GM19324 (cell line): ENCODE results near the gene PRR22.

Experiments used
- ATAC-seq: cut with Tn5 transposase; IDR thresholded peaks from one replicate; pipeline ENCODE4 v1.9.1; 2021; ENCODE audit warnings: mild to moderate bottlenecking, moderate library complexity; ENCODE audit not compliant: unreplicated experiment, low FRiP score

PRR22 gene

GRCh38 chr19:5814852-5815246, 30.3 kb upstream of the PRR22 start:
- ATAC-seq: no peak

DNA sequence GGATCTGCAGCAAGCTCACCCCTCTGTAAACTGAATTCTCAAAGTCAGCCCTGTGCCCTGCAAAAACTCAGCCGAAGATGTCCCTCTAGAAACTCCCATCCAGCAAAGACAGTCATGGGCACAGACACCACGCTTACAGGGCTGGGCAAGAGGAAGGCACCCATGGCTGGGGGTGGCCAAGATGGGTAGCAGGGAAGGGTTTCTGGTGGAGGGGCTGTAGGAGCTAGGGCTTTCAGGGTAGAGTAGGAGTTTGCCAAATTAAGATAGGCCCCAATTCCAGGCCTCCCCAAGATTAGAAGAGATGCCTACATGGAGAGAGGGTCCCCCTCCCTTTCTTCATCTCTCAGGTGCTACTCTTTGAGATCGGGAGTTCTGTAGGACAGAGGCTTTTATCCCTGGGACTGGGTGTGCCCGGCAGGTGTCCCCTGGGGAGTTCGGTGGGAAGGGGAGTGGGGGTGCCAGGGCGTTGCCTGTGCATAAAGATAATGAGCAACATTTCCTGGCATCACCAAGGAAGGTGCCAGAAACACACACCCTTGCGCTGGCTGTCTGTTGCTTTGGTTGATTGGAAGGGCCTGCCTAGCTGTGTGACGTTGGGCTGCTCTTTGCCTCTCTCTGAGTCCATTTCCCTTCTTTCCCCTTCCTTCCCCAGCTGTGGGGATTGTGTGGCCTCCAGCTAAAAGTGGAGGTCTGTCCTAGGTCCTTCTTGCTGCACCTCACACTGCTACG, 29.7 kb upstream of the PRR22 start:
- no peak for ATAC-seq

DNA sequence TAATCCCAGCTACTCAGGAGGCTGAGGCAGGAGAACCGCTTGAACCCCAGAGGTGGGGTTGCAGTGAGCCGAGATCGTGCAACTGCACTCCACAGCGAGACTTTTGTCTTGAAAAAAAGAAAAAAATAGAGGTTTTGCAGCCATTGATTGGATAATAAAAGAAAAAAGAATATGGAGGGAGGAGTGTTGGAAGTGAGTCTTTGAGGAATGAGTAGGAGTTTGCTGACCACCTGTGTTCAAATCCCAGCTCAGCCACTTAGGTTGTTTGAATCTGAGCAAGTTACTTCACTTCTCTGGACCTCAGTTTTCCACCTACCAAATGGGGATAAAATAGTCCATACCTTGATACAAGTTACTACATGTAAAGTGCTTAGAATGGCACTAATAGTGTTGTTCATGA, 26.6 kb upstream of the PRR22 start:
- ATAC-seq: no peak

- ATAC-seq: no peak
These were observed 24.9 kb upstream of the PRR22 start for GRCh38 chr19:5809469-5809868.

DNA sequence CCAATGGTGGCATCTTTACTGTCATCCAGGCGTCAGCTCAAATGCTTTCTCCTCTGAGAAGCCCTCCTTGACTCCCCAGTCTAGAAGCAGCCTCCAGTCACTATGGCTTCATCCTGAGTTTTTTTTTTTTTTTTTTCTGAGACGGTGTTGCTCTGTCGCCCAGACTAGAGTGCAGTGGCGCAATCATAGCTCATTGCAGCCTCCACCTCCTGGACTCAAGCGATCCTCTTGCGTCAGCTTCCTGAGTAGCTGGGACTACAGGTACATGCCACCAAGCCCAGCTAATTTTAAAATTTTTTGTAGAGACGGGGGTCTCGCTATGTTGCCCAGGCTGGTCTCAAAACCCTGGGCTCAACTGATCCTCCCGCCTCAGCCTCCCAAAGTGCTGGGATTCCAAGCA, 24.5 kb upstream of the PRR22 start:
- no peak for ATAC-seq

DNA sequence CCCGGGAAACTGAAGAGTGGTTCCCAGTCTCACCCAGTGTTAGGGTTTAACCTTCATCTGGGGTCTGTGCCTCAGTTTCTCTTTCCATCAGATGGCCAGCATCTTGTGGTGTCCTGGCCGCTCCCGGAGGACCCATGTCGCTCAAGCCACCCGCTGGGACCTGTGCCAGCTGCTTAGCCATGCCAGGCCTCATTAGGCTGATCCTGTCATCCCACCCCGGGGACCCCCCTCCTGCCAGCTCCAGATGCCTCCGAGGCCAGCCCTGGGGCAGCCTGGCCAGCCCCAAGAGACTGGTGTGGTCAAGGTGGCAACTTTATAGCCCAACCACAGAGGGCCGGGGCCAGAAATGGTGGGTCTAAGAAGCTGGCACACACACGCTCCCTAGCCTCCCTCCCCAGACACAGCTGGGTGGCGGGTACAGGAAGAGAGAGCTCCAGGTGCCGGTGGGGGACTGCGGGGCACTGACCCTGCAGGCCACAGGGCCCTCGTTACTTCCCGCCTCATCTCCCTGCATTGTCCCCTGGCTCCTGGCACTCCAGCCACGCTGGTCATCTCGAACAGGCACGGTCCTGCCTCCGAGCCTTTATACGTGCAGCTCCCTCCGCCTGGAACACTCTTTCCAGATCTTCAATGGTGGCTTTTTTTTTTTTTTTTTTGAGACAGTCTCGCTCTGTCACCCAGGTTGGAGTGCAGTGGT, 23.7 kb upstream of the PRR22 start:
- ATAC-seq: no peak

GRCh38 chr19:5806905-5807304, 22.4 kb upstream of the PRR22 start:
- no peak for ATAC-seq

GRCh38 chr19:5806133-5806489, 21.6 kb upstream of the PRR22 start:
- no peak for ATAC-seq

DNA sequence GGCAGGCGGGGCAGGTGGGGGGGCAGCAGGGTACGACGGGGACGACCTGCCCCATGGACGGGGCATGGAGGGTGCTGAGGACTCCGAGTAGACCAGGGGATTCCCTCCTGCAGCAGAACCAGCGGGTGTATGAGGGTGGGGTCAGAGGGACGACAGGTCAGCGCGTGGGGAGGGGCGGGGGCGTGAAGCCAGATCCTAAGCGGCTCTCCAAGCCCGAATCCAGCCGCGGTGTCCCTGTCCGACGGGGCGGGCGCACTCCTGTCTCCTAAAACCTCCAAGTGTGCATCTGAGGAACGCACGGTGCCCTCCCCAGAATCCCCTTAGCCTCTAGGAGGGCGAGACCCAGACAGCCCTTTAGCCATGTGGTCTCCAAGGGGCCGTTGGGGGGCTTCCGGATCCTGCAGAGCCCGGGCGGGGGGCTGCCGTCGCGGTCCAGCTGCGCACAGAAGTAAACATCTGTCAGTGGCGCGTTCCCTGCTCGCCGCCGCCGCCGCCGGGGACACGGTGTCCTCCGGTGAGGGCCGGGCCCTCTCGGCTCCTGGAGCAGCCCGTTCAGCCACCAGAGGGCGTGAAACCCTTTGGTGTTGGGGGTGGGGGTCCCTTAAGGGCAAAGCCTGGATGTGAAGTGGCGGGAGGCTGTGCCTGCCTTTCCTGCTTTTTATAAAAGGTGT, 21.1 kb upstream of the PRR22 start:
- ATAC-seq: no peak

DNA sequence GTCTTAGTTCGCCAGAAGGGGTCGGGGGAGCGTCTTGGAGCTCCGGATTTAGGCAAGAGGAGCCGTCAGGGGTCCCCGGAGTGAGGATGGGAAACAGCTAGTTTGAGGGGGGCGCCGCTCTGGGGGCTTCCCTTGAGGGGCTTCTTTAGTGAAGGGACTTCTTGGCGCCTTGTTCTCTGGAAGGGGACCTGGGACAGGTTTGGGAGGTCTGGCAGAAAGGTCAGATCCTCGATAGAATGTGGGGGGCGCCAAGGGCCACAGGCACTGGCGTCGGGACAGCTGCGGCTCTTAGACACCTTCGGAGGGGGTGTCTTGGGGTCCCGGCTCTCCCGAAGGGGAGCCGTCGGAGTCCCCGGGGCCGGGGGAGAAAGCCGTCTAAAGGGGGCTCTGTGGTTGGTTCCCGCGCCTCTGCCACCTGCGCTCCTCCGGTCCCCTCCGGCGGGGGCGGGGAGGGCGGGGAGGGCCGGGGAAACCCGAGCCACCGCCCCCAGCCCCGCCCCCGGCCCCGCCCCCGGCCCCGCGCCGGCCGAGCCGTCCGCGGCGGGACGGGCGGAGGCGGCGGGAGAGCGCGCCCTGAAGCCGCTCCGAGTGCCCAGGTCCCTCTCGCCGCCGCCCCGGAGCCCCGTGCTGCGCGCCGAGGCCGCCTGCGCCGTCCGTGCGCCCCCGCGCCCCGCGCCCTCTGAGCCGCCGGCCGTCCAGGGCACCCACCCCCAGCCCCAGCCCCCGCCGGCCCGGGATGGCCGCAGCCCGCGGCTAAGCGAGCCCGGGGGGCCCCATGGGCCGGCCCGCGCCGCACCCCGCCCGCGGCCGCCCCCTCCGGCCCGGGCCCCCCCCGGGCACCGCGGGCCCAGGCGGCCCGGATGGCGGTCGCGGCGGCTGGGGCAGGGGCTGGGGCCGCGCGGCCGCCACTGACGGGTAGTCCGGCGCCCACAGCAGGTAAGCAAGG, 20.2 kb upstream of the PRR22 start, which contains the start of gene NRTN:
NRTN (plus strand) TSS at position 552 of the 946 bp plus-strand sequence. CDS start 19,099 bp downstream, outside the sequence.
- no peak for ATAC-seq

GRCh38 chr19:5803752-5804515, 19.4 kb upstream of the PRR22 start:
- peak; percentile 62 for ATAC-seq

DNA sequence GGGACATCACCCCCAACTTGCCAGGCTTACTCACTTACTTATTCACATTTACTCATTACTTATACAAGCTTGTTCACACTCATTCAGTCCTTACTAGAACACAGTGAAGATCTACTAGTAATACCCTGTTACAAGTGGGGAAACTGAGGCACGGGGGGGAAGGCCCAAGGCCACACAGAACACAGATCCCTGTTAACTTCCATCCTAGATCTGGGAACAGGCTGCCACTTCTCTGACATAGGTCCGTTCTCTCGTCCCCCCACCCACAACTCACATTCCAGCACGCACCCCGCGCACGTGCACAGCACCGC, 18.9 kb upstream of the PRR22 start:
- no peak for ATAC-seq

DNA sequence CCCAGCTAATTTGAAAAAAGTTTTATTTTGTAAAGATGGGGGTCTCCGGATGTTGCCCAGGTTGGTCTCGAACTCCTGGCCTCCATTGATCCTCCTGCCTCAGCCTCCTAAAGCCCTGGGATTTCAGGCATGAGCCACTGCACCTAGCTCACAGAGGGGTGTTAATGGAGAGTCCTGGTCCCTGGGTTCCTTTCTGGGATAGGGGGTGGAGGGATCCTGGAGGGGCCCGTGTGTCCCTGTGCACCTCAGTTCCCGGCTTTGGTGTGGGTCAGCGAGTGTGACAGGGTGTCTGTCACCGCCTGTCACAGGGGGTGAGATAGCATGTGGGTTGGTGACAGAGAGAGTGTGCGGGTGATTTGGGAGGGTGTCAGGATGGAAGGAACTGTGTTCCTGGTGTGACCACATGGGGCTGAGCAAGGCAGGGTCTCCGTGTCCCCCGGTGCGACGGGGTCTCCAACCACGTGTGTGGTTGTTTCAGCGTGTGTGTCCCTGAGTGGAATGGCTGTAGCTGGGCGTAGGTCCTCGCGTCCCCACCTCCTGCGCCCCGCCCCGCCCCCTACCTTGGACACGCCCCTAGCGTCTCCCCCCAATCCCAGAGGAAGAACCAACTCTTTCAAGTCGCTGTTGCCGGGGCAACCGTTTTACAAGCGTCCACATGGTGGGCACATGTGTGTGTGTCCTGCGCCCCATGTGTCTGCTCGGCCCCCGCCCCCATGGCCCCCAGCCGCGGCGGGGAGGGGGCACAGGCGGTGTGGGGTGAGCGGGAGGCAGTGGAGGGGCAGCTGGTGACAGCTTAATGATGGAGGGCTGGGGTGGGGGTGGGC, 17.5 kb upstream of the PRR22 start:
- ATAC-seq: no peak

DNA sequence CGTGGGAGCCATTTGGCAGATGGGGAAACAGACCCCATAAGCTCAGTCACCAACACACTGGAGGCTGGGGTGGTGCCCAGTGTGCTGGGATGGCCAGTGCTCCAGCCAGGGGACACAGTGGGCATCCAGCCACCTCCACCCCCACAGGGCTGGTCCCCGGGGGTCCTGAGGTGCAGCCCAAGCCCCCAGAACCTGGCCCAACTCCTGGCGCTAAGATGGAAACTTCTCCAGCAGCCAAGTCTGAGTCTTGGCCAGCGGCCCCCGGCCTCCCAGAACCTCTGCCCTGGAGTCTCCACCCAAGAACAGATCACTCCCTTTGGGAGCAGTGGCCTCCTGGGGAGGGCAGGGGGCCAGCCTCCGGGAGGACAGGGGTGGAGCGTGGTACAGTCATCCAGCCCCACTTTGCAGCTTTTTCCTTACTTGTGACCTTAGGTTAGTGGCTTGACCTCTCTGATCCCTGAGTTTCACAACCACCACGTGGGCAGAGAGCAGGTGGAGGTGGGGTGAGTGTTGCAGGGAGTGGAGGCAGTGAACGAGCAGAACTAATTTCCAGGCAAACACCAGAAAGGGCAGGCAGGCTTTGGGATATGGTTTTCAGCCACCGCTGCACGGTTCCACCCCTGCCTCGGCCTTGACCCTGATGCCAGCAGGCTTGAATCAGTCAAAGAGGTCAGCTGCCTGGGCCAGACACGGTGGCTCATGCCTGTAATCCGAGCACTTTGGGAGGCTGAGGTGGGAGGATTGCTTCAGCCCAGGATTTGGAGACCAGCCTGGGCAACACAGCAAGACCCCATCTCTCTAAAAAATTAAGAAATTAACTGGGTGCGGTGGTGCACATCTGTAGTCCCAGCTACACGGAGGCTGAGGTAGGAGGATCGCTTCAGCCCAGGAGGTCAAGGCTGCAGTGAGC, 16.1 kb upstream of the PRR22 start:
- no peak for ATAC-seq

DNA sequence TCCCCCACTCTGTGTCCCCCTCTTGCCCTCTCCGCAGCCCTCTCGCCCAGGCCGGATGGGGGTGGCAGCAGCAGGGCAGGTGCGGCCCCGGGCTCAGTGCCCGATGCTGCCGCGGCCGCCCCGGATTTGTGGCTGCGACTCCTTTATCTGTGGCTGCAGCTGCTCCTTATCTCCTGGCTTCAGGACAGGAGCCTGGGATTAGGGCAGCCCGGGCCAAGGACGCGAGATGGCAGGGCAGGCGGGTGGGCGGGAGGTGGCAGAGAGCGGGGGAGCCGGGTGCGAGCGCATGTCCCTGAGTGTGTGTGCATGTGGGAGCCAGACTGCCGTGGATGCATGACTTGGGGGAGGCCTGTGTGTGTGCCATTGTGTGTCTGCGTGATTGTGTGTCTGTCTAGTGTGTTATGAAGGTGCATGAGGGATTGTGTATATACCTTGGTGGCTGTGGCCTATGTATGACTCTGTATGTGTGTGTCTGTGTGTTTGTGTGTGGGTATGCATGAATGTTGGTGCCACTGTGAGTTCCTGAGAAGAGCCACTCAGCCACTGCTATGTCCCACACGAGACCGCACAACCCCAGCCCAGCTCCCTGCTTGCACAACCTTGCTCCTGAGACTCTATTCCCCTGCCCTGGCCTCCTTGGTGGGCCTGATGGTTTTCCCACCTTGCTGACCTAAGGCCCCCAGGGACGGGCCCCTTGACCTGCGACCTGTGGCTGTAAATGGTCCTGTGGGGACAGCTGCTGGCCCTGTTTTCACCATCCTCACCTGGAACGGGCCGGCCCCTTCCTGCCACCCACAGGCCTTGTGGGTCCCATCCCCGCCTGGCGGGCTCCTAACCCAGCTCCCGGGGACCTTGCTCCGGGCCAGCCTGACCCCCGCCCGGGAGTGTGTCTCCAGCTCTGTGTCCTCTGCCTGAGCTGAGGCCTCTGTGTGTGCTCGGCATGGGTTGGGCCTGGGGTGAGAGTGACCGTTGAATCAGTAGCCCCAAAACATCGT, 15.0 kb upstream of the PRR22 start:
- ATAC-seq: no peak

- ATAC-seq: no peak
These were observed 13.7 kb upstream of the PRR22 start for GRCh38 chr19:5798244-5798643.

GRCh38 chr19:5795382-5795919, 10.9 kb upstream of the PRR22 start:
- ATAC-seq: no peak
